ENCODE measurements around the gene NOG. TPM values are rescaled to one million over a fixed set of nuclear protein-coding genes. Genes with fewer than 3 reads are reported as not detected.
A peak's percentile ranks its signal among the peaks of the same experiment; 100 is the strongest.

The NOG gene
- total RNA-seq, 2 experiments from 2014 or later: 23.5 to 25.8 TPM

- Mint-ChIP-seq H3K36me3 (ENCODE audit: low read depth) (no peaks in the 10 kb centered on the region), H3K9me3 (no peaks in the 10 kb centered on the region), H3K27ac (peak overlapping the region; percentile 82)
These were observed 2.6 kb downstream of the NOG start for GRCh38 chr17:56595831-56596690.

GRCh38 chr17:56596691-56597494, 3.4 kb downstream of the NOG start:
- CTCF ChIA-PET: interaction anchor here (8.1 kb wide), 1 partner anchor 184 kb away, joined by 58 read pairs; no protein-coding TSS in a partner anchor

More at GRCh38 chr17:56595831-56596690, 2.6 kb downstream of the NOG start:
- POLR2A ChIA-PET: interaction anchor here (1.0 kb wide), 1 partner anchor 22 kb away, joined by 3 read pairs; no protein-coding TSS in a partner anchor
- intact Hi-C loops (cut with micrococcal nuclease): loop anchor here (2.0 kb wide), 1 partner anchor 185 kb away; no protein-coding TSS in a partner anchor
- peak overlapping the region; percentile 82 for H3K4me3 Mint-ChIP-seq
- TF ChIP-seq CTCF (IDR thresholded peaks at IDR 0.05): no peak
- peaks cover 16% of the 10 kb centered on the region for H3K27me3 Mint-ChIP-seq
- CTCF ChIA-PET: interaction anchor here (0.7 to 8.1 kb wide), 6 partner anchors 40 to 185 kb away, joined by 3 to 106 read pairs (median 4); no protein-coding TSS in a partner anchor
- peaks cover 43% of the 10 kb centered on the region for H3K4me1 Mint-ChIP-seq (ENCODE audit: low read depth)
- DNase-seq: peak; percentile 70
- ATAC-seq: peak; percentile 26

GRCh38 chr17:56597495-56597990, 4.0 kb downstream of the NOG start:
- Mint-ChIP-seq H3K4me3 (peak overlapping the region; percentile 82), H3K4me1 (ENCODE audit: low read depth) (peaks cover 53% of the 10 kb centered on the region), H3K36me3 (ENCODE audit: low read depth) (no peaks in the 10 kb centered on the region), H3K27me3 (peaks cover 12% of the 10 kb centered on the region), H3K27ac (peak overlapping the region; percentile 86), H3K9me3 (no peaks in the 10 kb centered on the region)
- DNase-seq: peak; percentile 51
- ChIA-PET POLR2A (interaction anchor here (0.6 to 1.1 kb wide), 3 partner anchors 10 to 847 kb away, joined by 3 read pairs; no protein-coding TSS in a partner anchor), CTCF (interaction anchor here (1.2 to 8.1 kb wide), 3 partner anchors 9 to 316 kb away, joined by 4 to 58 read pairs (median 4); partner anchors contain the start of gene TRIM25)
- intact Hi-C loops (cut with micrococcal nuclease): no loop called here
- TF ChIP-seq CTCF (IDR thresholded peaks at IDR 0.05): no peak
- ATAC-seq: no peak

More at GRCh38 chr17:56596691-56597494, 3.4 kb downstream of the NOG start:
- Mint-ChIP-seq H3K4me1 (ENCODE audit: low read depth) (peaks cover 47% of the 10 kb centered on the region), H3K9me3 (no peaks in the 10 kb centered on the region), H3K4me3 (peak overlapping the region; percentile 82), H3K27me3 (peaks cover 13% of the 10 kb centered on the region), H3K27ac (peak overlapping the region; percentile 86), H3K36me3 (ENCODE audit: low read depth) (no peaks in the 10 kb centered on the region)
- ATAC-seq: no peak
- POLR2A ChIA-PET: interaction anchor here (0.6 to 1.1 kb wide), 2 partner anchors 10 to 847 kb away, joined by 3 read pairs; no protein-coding TSS in a partner anchor
- DNase-seq: peak; percentile 49
- intact Hi-C loops (cut with micrococcal nuclease): no loop called here
- TF ChIP-seq CTCF (IDR thresholded peaks at IDR 0.05): no peak

GRCh38 chr17:56598466-56598865, 5.0 kb downstream of the NOG start:
- no peak for TF ChIP-seq CTCF (IDR thresholded peaks at IDR 0.05)
- no peaks in the 10 kb centered on the region for H3K36me3 Mint-ChIP-seq (ENCODE audit: low read depth)
- ATAC-seq (no peak), DNase-seq (no peak)
- H3K4me1 Mint-ChIP-seq (ENCODE audit: low read depth): peaks cover 62% of the 10 kb centered on the region
- POLR2A ChIA-PET: interaction anchor here (0.7 kb wide), 1 partner anchor 39 kb away, joined by 3 read pairs; no protein-coding TSS in a partner anchor
- CTCF ChIA-PET: interaction anchor here (1.2 to 2.5 kb wide), 5 partner anchors 8 to 315 kb away, joined by 4 to 17 read pairs (median 4); partner anchors contain the start of gene TRIM25
- H3K27ac Mint-ChIP-seq: peak overlapping the region; percentile 84
- no peaks in the 10 kb centered on the region for H3K9me3 Mint-ChIP-seq
- H3K27me3 Mint-ChIP-seq: peaks cover 12% of the 10 kb centered on the region
- intact Hi-C loops (cut with micrococcal nuclease): no loop called here
- peak overlapping the region; percentile 82 for H3K4me3 Mint-ChIP-seq

Measured in activated CD8-positive, alpha-beta T cell treated with anti-CD3 and anti-CD28 coated beads for 36 hours (primary cell).